H9 (cell line): ENCODE measurements around the gene DNTT. TPM values are rescaled to one million over a fixed set of nuclear protein-coding genes. Genes with fewer than 3 reads are reported as not detected.

Experiments
- DNase-seq: peaks from one replicate; pipeline ENCODE4 v3.0.0-alpha.2; 2017
- H2AFZ ChIP-seq: one replicate; pipeline ENCODE4 v1.6.1; 2013; ENCODE audit warnings: mild to moderate bottlenecking, low read length, control low read depth, moderate library complexity
- H2AK5ac ChIP-seq: 2 replicates; pipeline ENCODE4 v1.6.1; 2013; ENCODE audit warnings: low read length, control low read depth, mixed read lengths; ENCODE audit not compliant: insufficient read length
- H2BK120ac ChIP-seq: one replicate; pipeline ENCODE4 v1.6.1; 2013; ENCODE audit warnings: low read depth, mild to moderate bottlenecking, low read length, control low read depth, inconsistent platforms; ENCODE audit not compliant: poor library complexity, severe bottlenecking
- H2BK12ac ChIP-seq: 2 replicates; pipeline ENCODE4 v1.6.1; 2013; ENCODE audit warnings: low read length, control low read depth, mixed read lengths, low read depth; ENCODE audit not compliant: insufficient read length
- H2BK15ac ChIP-seq: 2 replicates; pipeline ENCODE4 v1.6.1; 2013; ENCODE audit warnings: low read depth, low read length, control low read depth
- H2BK20ac ChIP-seq: one replicate; pipeline ENCODE4 v1.6.1; 2013; ENCODE audit warnings: low read depth, mild to moderate bottlenecking, low read length, control low read depth, inconsistent platforms; ENCODE audit not compliant: poor library complexity, severe bottlenecking
- H2BK5ac ChIP-seq: 2 replicates; pipeline ENCODE4 v1.6.1; 2013; ENCODE audit warnings: low read length, control low read depth, mixed read lengths; ENCODE audit not compliant: insufficient read length
- H3K14ac ChIP-seq: 2 replicates; pipeline ENCODE4 v1.6.1; 2013; ENCODE audit warnings: low read length, control low read depth; ENCODE audit not compliant: insufficient read depth
- H3K18ac ChIP-seq: 2 replicates; pipeline ENCODE4 v1.6.1; 2013; ENCODE audit warnings: low read depth, mild to moderate bottlenecking, mixed read lengths, low read length, control low read depth; ENCODE audit not compliant: insufficient read length
- H3K23ac ChIP-seq: 2 replicates; pipeline ENCODE4 v1.6.1; 2013; ENCODE audit warnings: low read length, control low read depth, mixed read lengths, low read depth; ENCODE audit not compliant: insufficient read length
- H3K23me2 ChIP-seq: 2 replicates; pipeline ENCODE4 v1.6.1; 2013; ENCODE audit warnings: low read depth, mild to moderate bottlenecking, mixed read lengths, low read length, control low read depth; ENCODE audit not compliant: insufficient read length, poor library complexity, severe bottlenecking
- H3K27ac ChIP-seq: 2 replicates; pipeline ENCODE4 v1.5.1; 2013; ENCODE audit warnings: low read length, control low read depth, mixed read lengths, low read depth; ENCODE audit not compliant: insufficient read length
- H3K27me3 ChIP-seq: 2 replicates; pipeline ENCODE4 v1.6.1; 2013; ENCODE audit warnings: low read length, control low read depth, inconsistent platforms; ENCODE audit not compliant: insufficient read depth
- H3K4ac ChIP-seq: 2 replicates; pipeline ENCODE4 v1.6.1; 2013; ENCODE audit warnings: low read depth, mild to moderate bottlenecking, control low read depth, inconsistent platforms, low read length, moderate library complexity
- H3K4me1 ChIP-seq: 2 replicates; pipeline ENCODE4 v1.6.1; 2013; ENCODE audit warnings: low read length, control low read depth, inconsistent platforms; ENCODE audit not compliant: insufficient read depth
- H3K4me2 ChIP-seq: 2 replicates; pipeline ENCODE4 v1.6.1; 2013; ENCODE audit warnings: low read length, control low read depth, mixed read lengths; ENCODE audit not compliant: insufficient read length, insufficient read depth
- H3K56ac ChIP-seq: 2 replicates; pipeline ENCODE4 v1.6.1; 2013; ENCODE audit warnings: low read depth, mild to moderate bottlenecking, mixed read lengths, low read length, control low read depth; ENCODE audit not compliant: insufficient read length
- H3K79me1 ChIP-seq: 2 replicates; pipeline ENCODE4 v1.6.1; 2013; ENCODE audit warnings: low read depth, mild to moderate bottlenecking, moderate library complexity, low read length, control low read depth, inconsistent platforms; ENCODE audit not compliant: insufficient read depth, poor library complexity, severe bottlenecking
- H3K79me2 ChIP-seq: 2 replicates; pipeline ENCODE4 v1.6.1; 2013; ENCODE audit warnings: low read length, control low read depth, inconsistent platforms; ENCODE audit not compliant: insufficient read depth
- H3K9ac ChIP-seq: 2 replicates; pipeline ENCODE4 v1.6.1; 2013; ENCODE audit warnings: low read length, control low read depth, mixed read lengths; ENCODE audit not compliant: insufficient read length; ENCODE audit errors: extremely low read depth
- H3K9me3 ChIP-seq: one replicate; pipeline ENCODE4 v1.6.1; 2013; ENCODE audit warnings: low read depth, low read length, inconsistent platforms; ENCODE audit not compliant: control insufficient read depth
- H3T11ph ChIP-seq: one replicate; pipeline ENCODE4 v1.6.1; 2013; ENCODE audit warnings: mild to moderate bottlenecking, low read length, control low read depth, inconsistent platforms
- H4K20me1 ChIP-seq: one replicate; pipeline ENCODE4 v1.6.1; 2013; ENCODE audit not compliant: control insufficient read depth, insufficient read length, insufficient read depth
- H4K5ac ChIP-seq: 2 replicates; pipeline ENCODE4 v1.6.1; 2013; ENCODE audit warnings: low read depth, mild to moderate bottlenecking, mixed read lengths, low read length, control low read depth; ENCODE audit not compliant: insufficient read length
- H4K8ac ChIP-seq: replicated peaks from 2 replicates; pipeline ENCODE4 v1.6.1; 2013; ENCODE audit warnings: low read length, control low read depth, mixed read lengths, low read depth; ENCODE audit not compliant: insufficient read length
- H4K91ac ChIP-seq: 2 replicates; pipeline ENCODE4 v1.6.1; 2013; ENCODE audit warnings: low read depth, mild to moderate bottlenecking, moderate library complexity, mixed read lengths, low read length, control low read depth; ENCODE audit not compliant: insufficient read length
- H3K27ac Mint-ChIP-seq, 3 experiments: 2 replicates in 2 of 3; 3 replicates in 1 of 3; pipeline ENCODE4 v1.8.0; 2020 to 2021; ENCODE audit warnings: mixed read lengths in 3 of 3, mild to moderate bottlenecking in 1 of 3, moderate library complexity in 1 of 3
- H3K27me3 Mint-ChIP-seq: 2 replicates; pipeline ENCODE4 v1.8.0; 2021; ENCODE audit warnings: low read depth, mild to moderate bottlenecking, moderate library complexity, mixed read lengths
- H3K36me3 Mint-ChIP-seq, 3 experiments: 2 replicates in 2 of 3; 3 replicates in 1 of 3; pipeline ENCODE4 v1.8.0; 2020 to 2021; ENCODE audit warnings: low read depth in 3 of 3, mixed read lengths in 3 of 3; ENCODE audit not compliant: insufficient read depth in 1 of 3
- H3K4me1 Mint-ChIP-seq, 2 experiments: 2 replicates each; pipeline ENCODE4 v1.8.0; 2020; ENCODE audit warnings: mixed read lengths in 2 of 2
- H3K4me3 Mint-ChIP-seq, 2 experiments: 2 replicates in 1 of 2; 3 replicates in 1 of 2; pipeline ENCODE4 v1.8.0; 2020 to 2021; ENCODE audit warnings: mild to moderate bottlenecking in 2 of 2, mixed read lengths in 2 of 2, moderate library complexity in 1 of 2
- H3K9me3 Mint-ChIP-seq, 2 experiments: 2 replicates in 1 of 2; 3 replicates in 1 of 2; pipeline ENCODE4 v1.8.0; 2020; ENCODE audit warnings: mild to moderate bottlenecking in 2 of 2, mixed read lengths in 2 of 2, moderate library complexity in 1 of 2
- CTCF ChIP-seq: fragments of 200-600 bp; sonication (generic); conservative IDR thresholded peaks from 3 replicates; pipeline ENCODE4 v1.8.0; 2021; ENCODE audit warnings: antibody characterized with exemption, mild to moderate bottlenecking
- WGBS: extraction: QIAGEN DNeasy Blood & Tissue Kit; methylation state at CpG from one replicate; pipeline ENCODE4 v1.1.7; 2013; ENCODE audit warnings: missing lambda C conversion rate, low lambda C conversion rate, mixed read lengths; ENCODE audit not compliant: insufficient read length; ENCODE audit errors: extremely low coverage; 5-methylcytosine and 5-hydroxymethylcytosine counted together
- total RNA-seq: library from RNA; stranded (reverse); gene quantifications from 2 replicates; pipeline ENCODE4 v1.2.1, GENCODE V29; 2021

The DNTT gene
- total RNA-seq, 1 experiment from 2014 or later, result not detected

- H4K91ac ChIP-seq, result no peak overlapping the region
- H2BK20ac ChIP-seq, result no peak overlapping the region
- no peaks in the 10 kb centered on the region for H3K79me1 ChIP-seq
- no peak overlapping the region for H2BK15ac ChIP-seq
- H3K9me3 Mint-ChIP-seq, result no peaks in the 10 kb centered on the region; a peak in 2 of 5 replicates
- no peak overlapping the region for H3K27ac ChIP-seq
- H2BK12ac ChIP-seq, result no peak overlapping the region
- H2AK5ac ChIP-seq, result no peak overlapping the region
- no peaks in the 10 kb centered on the region for H3K27me3 ChIP-seq
- no peak overlapping the region for H3K4me3 Mint-ChIP-seq
- peaks cover 16% of the 10 kb centered on the region for H3K27me3 Mint-ChIP-seq
- no peaks in the 10 kb centered on the region for H4K20me1 ChIP-seq
- no peak overlapping the region for H3K23ac ChIP-seq
- H3K4me1 Mint-ChIP-seq, result peaks cover 22 to 24% of the 10 kb centered on the region in 2 experiments
- no peaks in the 10 kb centered on the region; the same call in 1 of the 2 replicates for H3K4me1 ChIP-seq
- H3K56ac ChIP-seq, result no peak overlapping the region
- DNase-seq, result no peak
- no peak overlapping the region for H2BK120ac ChIP-seq
- H4K8ac ChIP-seq, result no peak overlapping the region
- H4K5ac ChIP-seq, result no peak overlapping the region
- no peak overlapping the region for H2AFZ ChIP-seq
- no peak overlapping the region for H3K27ac Mint-ChIP-seq
- H3T11ph ChIP-seq, result no peak overlapping the region
- no peak overlapping the region for H3K14ac ChIP-seq
- no CpG with 5 or more reads among the region's 7 CpGs for WGBS
- no peak overlapping the region for H3K18ac ChIP-seq
- TF ChIP-seq CTCF, result no peak
- H3K36me3 Mint-ChIP-seq, result peaks cover 0 to 2% (median 0%) of the 10 kb centered on the region in 3 experiments; a peak in 2 of 7 replicates
- H3K4ac ChIP-seq, result no peak overlapping the region
- no peak overlapping the region for H2BK5ac ChIP-seq
- peaks cover 7% of the 10 kb centered on the region for H3K23me2 ChIP-seq
- no peaks in the 10 kb centered on the region for H3K79me2 ChIP-seq
- H3K9ac ChIP-seq, result no peak overlapping the region
- no peaks in the 10 kb centered on the region for H3K9me3 ChIP-seq
- no peak overlapping the region for H3K4me2 ChIP-seq
Measured at GRCh38 chr10:96376483-96376882, 72.2 kb downstream of the DNTT start.
